H1 (cell line): Measurements from ENCODE around the gene YOD1.

Experiments used
- E2F6 ChIP-seq: IDR thresholded peaks from 2 replicates; pipeline ENCODE4 v1.6.1; 2012; ENCODE audit warnings: inconsistent platforms
- EGR1 ChIP-seq: IDR thresholded peaks from 2 replicates; pipeline ENCODE4 v1.6.1; 2011; ENCODE audit warnings: low read depth, low read length, borderline replicate concordance
- EZH2 ChIP-seq: fragments of 200-600 bp; sonication (generic); IDR thresholded peaks from 2 replicates; pipeline ENCODE4 v1.7.1; 2012; ENCODE audit warnings: low read depth, mild to moderate bottlenecking, moderate library complexity, low read length, inconsistent platforms; ENCODE audit not compliant: severe bottlenecking
- NRF1 ChIP-seq: IDR thresholded peaks from 2 replicates; pipeline ENCODE4 v1.6.1; 2011; ENCODE audit warnings: mild to moderate bottlenecking, low read depth, low read length, improper control_type of control experiment
- RAD21 ChIP-seq, 2 experiments: IDR thresholded peaks in 1 of 2; conservative IDR thresholded peaks in 1 of 2; 2 replicates each; pipeline ENCODE4 v1.6.1; 2011; ENCODE audit warnings: low read depth in 2 of 2, low read length in 2 of 2, improper control_type of control experiment in 1 of 2, inconsistent platforms in 1 of 2, mild to moderate bottlenecking in 1 of 2, moderate library complexity in 1 of 2
- SP1 ChIP-seq: IDR thresholded peaks from 2 replicates; pipeline ENCODE4 v1.6.1; 2011; ENCODE audit warnings: low read depth, low read length
- SP2 ChIP-seq: IDR thresholded peaks from 2 replicates; pipeline ENCODE4 v1.6.1; 2012; ENCODE audit warnings: mild to moderate bottlenecking, low read length, inconsistent platforms
- TAF1 ChIP-seq: IDR thresholded peaks from 2 replicates; pipeline ENCODE4 v1.6.1; 2011; ENCODE audit warnings: mild to moderate bottlenecking, low read depth, low read length
- TF ChIP-seq, protein P1 (sequence below), 3 experiments: IDR thresholded peaks; 1 replicate in 2 of 3; 2 replicates in 1 of 3; pipeline versions ENCODE4 v1.5.1 to v1.6.1; 2011; ENCODE audit warnings: low read length in 3 of 3, mild to moderate bottlenecking in 3 of 3, inconsistent platforms in 2 of 3, low read depth in 1 of 3, moderate library complexity in 1 of 3; ENCODE audit not compliant: insufficient read depth in 1 of 3; ENCODE audit errors: control extremely low read depth in 1 of 3

- TF ChIP-seq, protein P1, sequence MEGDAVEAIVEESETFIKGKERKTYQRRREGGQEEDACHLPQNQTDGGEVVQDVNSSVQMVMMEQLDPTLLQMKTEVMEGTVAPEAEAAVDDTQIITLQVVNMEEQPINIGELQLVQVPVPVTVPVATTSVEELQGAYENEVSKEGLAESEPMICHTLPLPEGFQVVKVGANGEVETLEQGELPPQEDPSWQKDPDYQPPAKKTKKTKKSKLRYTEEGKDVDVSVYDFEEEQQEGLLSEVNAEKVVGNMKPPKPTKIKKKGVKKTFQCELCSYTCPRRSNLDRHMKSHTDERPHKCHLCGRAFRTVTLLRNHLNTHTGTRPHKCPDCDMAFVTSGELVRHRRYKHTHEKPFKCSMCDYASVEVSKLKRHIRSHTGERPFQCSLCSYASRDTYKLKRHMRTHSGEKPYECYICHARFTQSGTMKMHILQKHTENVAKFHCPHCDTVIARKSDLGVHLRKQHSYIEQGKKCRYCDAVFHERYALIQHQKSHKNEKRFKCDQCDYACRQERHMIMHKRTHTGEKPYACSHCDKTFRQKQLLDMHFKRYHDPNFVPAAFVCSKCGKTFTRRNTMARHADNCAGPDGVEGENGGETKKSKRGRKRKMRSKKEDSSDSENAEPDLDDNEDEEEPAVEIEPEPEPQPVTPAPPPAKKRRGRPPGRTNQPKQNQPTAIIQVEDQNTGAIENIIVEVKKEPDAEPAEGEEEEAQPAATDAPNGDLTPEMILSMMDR (IDR thresholded peaks at IDR 0.05; ENCODE audit: control extremely low read depth in 1 of 3, insufficient read depth in 1 of 3, low read depth in 1 of 3, low read length in 3 of 3) = no peak
- TF ChIP-seq SP1 (no peak), RAD21 (IDR thresholded peaks at IDR 0.05 in 1 of 2, conservative IDR thresholded peaks at IDR 0.05 in 1 of 2; ENCODE audit: low read depth in 2 of 2, low read length in 2 of 2) (no peak), NRF1 (no peak), EGR1 (no peak), EZH2 (no peak), E2F6 (no peak), SP2 (no peak), TAF1 (no peak)
These were observed 29.0 kb downstream of the YOD1 start for GRCh38 chr1:207021876-207022596.
